OCI-LY1 (cell line): Measurements from ENCODE around the gene EMC10.

Experiments used
- H2AFZ ChIP-seq: fragments of 200-600 bp; sonication (generic), shearing (Covaris generic); 2 replicates; pipeline ENCODE4 v1.6.0; 2014; ENCODE audit warnings: antibody characterized with exemption, mild to moderate bottlenecking, low read length
- H3F3A ChIP-seq: fragments of 200-600 bp; sonication (generic), shearing (Covaris generic); 2 replicates; pipeline ENCODE4 v1.6.0; 2014; ENCODE audit warnings: mild to moderate bottlenecking, antibody characterized with exemption, low read length, moderate library complexity; ENCODE audit not compliant: insufficient read depth
- H3K27ac ChIP-seq: fragments of 200-600 bp; sonication (generic); 2 replicates; pipeline ENCODE4 v1.5.1; 2014; ENCODE audit warnings: low read length, mixed run types, mild to moderate bottlenecking, low read depth; ENCODE audit not compliant: poor library complexity, severe bottlenecking
- H3K27me3 ChIP-seq: fragments of 200-600 bp; sonication (generic); 2 replicates; pipeline ENCODE4 v1.6.0; 2014; ENCODE audit warnings: antibody characterized with exemption, mild to moderate bottlenecking, low read length, moderate library complexity; ENCODE audit not compliant: insufficient read depth
- H3K36me3 ChIP-seq: fragments of 200-600 bp; sonication (generic); 2 replicates; pipeline ENCODE4 v1.6.1; 2014; ENCODE audit warnings: mild to moderate bottlenecking, antibody characterized with exemption, low read length, moderate library complexity, mixed read lengths; ENCODE audit not compliant: insufficient read depth
- H3K4me1 ChIP-seq: fragments of 200-600 bp; sonication (generic); 2 replicates; pipeline ENCODE4 v1.5.1; 2014; ENCODE audit warnings: mild to moderate bottlenecking, low read length, moderate library complexity; ENCODE audit not compliant: insufficient read depth, severe bottlenecking
- H3K4me2 ChIP-seq: fragments of 200-600 bp; sonication (generic), shearing (Covaris generic); 2 replicates; pipeline ENCODE4 v1.6.1; 2014; ENCODE audit warnings: low read length
- H3K4me3 ChIP-seq: fragments of 200-600 bp; sonication (generic); 2 replicates; pipeline ENCODE4 v1.5.1; 2014; ENCODE audit warnings: low read length, low read depth, mild to moderate bottlenecking, mixed read lengths; ENCODE audit not compliant: poor library complexity, severe bottlenecking
- H3K79me2 ChIP-seq: fragments of 200-600 bp; shearing (Covaris generic); 2 replicates; pipeline ENCODE4 v1.6.1; 2016; ENCODE audit warnings: mixed run types, low read length, mixed read lengths; ENCODE audit not compliant: insufficient read depth
- H3K9ac ChIP-seq: fragments of 200-600 bp; sonication (generic), shearing (Covaris generic); 2 replicates; pipeline ENCODE4 v1.6.1; 2014; ENCODE audit warnings: mild to moderate bottlenecking, low read length, mixed read lengths
- H3K9me2 ChIP-seq: fragments of 200-600 bp; sonication (generic), shearing (Covaris generic); 2 replicates; pipeline ENCODE4 v1.6.1; 2014; ENCODE audit warnings: low read depth, mild to moderate bottlenecking, low read length, mixed read lengths
- H3K9me3 ChIP-seq: fragments of 200-600 bp; shearing (Covaris generic); 2 replicates; pipeline ENCODE4 v1.6.1; 2014; ENCODE audit warnings: low read length, mixed read lengths
- H4K20me1 ChIP-seq: fragments of 200-600 bp; sonication (generic), shearing (Covaris generic); 2 replicates; pipeline ENCODE4 v1.6.0; 2016; ENCODE audit warnings: mild to moderate bottlenecking, low read length; ENCODE audit not compliant: insufficient read depth
- EZH2 ChIP-seq: fragments of 200-600 bp; sonication (generic), shearing (Covaris generic); IDR thresholded peaks from 2 replicates; pipeline ENCODE4 v1.8.0; 2017; ENCODE audit warnings: borderline replicate concordance, mixed run types, mild to moderate bottlenecking, antibody characterized with exemption, low read length, moderate library complexity, mixed read lengths
- TF ChIP-seq, protein P1 (sequence below): fragments of 200-600 bp; sonication (generic), shearing (Covaris generic); IDR thresholded peaks from 2 replicates; pipeline ENCODE4 v1.5.1; 2017; ENCODE audit warnings: mild to moderate bottlenecking, antibody characterized with exemption, low read length, moderate library complexity, mixed read lengths

EMC10 gene

GRCh38 chr19:50477751-50478515 lies 1.6 kb downstream of the EMC10 start:
- H3K9ac ChIP-seq, result no peak overlapping the region
- no peak overlapping the region for H2AFZ ChIP-seq
- H3F3A ChIP-seq, result no peaks in the 10 kb centered on the region
- H3K36me3 ChIP-seq, result peaks cover 51% of the 10 kb centered on the region
- TF ChIP-seq, protein P1, sequence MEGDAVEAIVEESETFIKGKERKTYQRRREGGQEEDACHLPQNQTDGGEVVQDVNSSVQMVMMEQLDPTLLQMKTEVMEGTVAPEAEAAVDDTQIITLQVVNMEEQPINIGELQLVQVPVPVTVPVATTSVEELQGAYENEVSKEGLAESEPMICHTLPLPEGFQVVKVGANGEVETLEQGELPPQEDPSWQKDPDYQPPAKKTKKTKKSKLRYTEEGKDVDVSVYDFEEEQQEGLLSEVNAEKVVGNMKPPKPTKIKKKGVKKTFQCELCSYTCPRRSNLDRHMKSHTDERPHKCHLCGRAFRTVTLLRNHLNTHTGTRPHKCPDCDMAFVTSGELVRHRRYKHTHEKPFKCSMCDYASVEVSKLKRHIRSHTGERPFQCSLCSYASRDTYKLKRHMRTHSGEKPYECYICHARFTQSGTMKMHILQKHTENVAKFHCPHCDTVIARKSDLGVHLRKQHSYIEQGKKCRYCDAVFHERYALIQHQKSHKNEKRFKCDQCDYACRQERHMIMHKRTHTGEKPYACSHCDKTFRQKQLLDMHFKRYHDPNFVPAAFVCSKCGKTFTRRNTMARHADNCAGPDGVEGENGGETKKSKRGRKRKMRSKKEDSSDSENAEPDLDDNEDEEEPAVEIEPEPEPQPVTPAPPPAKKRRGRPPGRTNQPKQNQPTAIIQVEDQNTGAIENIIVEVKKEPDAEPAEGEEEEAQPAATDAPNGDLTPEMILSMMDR, result no peak
- TF ChIP-seq EZH2, result no peak
- H4K20me1 ChIP-seq, result no peaks in the 10 kb centered on the region
- peak overlapping the region; percentile 92 for H3K4me3 ChIP-seq
- H3K27ac ChIP-seq, result no peak overlapping the region
- H3K4me1 ChIP-seq, result peaks cover 11% of the 10 kb centered on the region
- H3K4me2 ChIP-seq, result peak overlapping the region; percentile 71; the same call in 1 of the 2 replicates
- H3K9me3 ChIP-seq, result peaks cover 5% of the 10 kb centered on the region
- no peaks in the 10 kb centered on the region for H3K9me2 ChIP-seq
- H3K27me3 ChIP-seq, result no peaks in the 10 kb centered on the region
- no peaks in the 10 kb centered on the region for H3K79me2 ChIP-seq

DNA sequence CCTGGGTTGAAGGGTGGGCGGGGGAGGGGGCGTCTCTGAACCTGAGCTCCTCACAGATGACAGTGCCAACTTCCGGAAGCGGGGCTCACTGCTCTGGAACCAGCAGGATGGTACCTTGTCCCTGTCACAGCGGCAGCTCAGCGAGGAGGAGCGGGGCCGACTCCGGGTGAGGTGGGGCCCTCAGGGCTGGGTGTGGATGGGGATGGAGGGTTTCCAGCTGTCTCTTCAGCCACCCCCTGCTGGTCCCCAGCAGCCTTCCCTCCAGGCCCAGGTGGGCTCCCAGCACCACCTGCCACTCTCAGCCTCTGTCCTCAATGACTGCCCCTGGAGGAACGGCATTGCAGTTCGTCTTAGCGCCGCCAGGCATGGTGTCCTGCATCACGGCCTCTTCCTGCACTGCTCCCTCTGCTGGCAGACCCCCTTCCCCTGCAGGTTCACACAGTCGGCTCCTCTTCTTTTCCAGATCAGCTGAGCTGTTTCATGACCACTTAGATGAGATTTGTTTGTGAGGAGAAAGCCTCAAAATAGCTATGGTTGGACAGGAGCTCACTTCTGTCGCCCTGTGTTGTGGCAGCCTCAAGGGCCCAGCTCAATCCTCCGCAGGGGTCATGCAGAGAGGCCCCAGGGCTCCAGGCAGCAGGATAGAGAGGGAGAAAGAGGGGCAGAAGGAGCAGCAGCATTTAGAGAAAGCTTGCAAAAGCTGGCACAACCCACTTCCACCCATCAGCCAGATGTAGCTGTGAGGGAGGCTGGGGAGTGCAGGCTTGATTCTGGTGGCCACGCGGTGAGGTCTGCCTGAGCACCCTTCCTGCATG lies 2.8 kb downstream of the EMC10 start:
- peaks cover 62% of the 10 kb centered on the region for H3K36me3 ChIP-seq
- TF ChIP-seq, protein P1, result peak; percentile 62
- no peak for TF ChIP-seq EZH2

DNA sequence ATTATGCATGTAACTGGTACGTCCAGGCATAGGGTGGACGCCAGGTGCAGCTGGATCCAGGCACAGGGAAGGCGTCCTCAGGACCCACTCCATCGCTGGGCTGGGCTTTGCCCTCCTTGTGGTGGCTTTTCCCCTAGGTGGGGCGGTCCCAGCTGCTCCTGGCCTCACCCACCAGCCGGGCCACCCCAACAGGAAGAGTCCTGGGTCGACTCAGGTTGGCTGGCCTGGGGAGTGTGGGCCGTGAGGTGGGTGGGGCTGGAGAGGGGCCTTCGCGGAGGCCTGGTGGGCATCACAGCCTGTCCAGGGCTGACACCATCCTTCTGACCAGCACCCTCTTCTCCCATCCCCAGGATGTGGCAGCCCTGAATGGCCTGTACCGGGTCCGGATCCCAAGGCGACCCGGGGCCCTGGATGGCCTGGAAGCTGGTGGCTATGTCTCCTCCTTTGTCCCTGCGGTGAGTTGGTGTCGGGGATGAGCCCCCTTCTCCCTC lies 3.5 kb downstream of the EMC10 start:
- no peak overlapping the region for H3K9ac ChIP-seq
- no peak overlapping the region for H3K27ac ChIP-seq
- no peaks in the 10 kb centered on the region for H3K9me2 ChIP-seq
- no peaks in the 10 kb centered on the region for H3K27me3 ChIP-seq
- H3K4me1 ChIP-seq, result peaks cover 11% of the 10 kb centered on the region
- H3K36me3 ChIP-seq, result peaks cover 69% of the 10 kb centered on the region
- no peaks in the 10 kb centered on the region for H3F3A ChIP-seq
- no peak overlapping the region for H3K4me2 ChIP-seq
- no peak for TF ChIP-seq EZH2
- TF ChIP-seq, protein P1, result no peak
- H3K79me2 ChIP-seq, result no peaks in the 10 kb centered on the region
- H4K20me1 ChIP-seq, result no peaks in the 10 kb centered on the region
- H3K4me3 ChIP-seq, result no peak overlapping the region
- H2AFZ ChIP-seq, result no peak overlapping the region
- peaks cover 5% of the 10 kb centered on the region for H3K9me3 ChIP-seq

More for the DNA sequence above, 2.8 kb downstream of the EMC10 start:
- H3K9me3 ChIP-seq, result peaks cover 5% of the 10 kb centered on the region
- H3K27ac ChIP-seq, result no peak overlapping the region
- H3K9me2 ChIP-seq, result no peaks in the 10 kb centered on the region
- H3K4me2 ChIP-seq, result no peak overlapping the region
- H3K9ac ChIP-seq, result no peak overlapping the region
- H2AFZ ChIP-seq, result no peak overlapping the region
- no peak overlapping the region for H3K4me3 ChIP-seq
- no peaks in the 10 kb centered on the region for H4K20me1 ChIP-seq
- H3K27me3 ChIP-seq, result no peaks in the 10 kb centered on the region
- H3F3A ChIP-seq, result no peaks in the 10 kb centered on the region
- H3K79me2 ChIP-seq, result no peaks in the 10 kb centered on the region
- peaks cover 11% of the 10 kb centered on the region for H3K4me1 ChIP-seq
